GM10248 (cell line): Measurements from ENCODE around the gene NUDCD3.

ENCODE experiments used
- CTCF ChIA-PET: fragments of 300-600 bp; sonication (Branson Sonifier 250); formaldehyde crosslinking; extraction: SDS; loops from one replicate; lab custom pipeline; 2021; ENCODE audit warnings: antibody characterized with exemption; lab: Yijun Ruan, JAX
- POLR2A ChIA-PET: fragments of 350-650 bp; sonication (Branson Sonifier 250); formaldehyde crosslinking; extraction: SDS; loops from one replicate; lab custom pipeline; 2020; ENCODE audit warnings: antibody characterized with exemption; lab: Yijun Ruan, JAX
- DNase-seq: peaks from one replicate; pipeline ENCODE4 v3.0.0; 2012; ENCODE audit errors: extremely low spot score
- CTCF ChIP-seq: IDR thresholded peaks from 2 replicates; pipeline ENCODE4 v1.5.1; 2012; ENCODE audit warnings: mild to moderate bottlenecking, low read depth; ENCODE audit errors: extremely low read depth, missing control alignments, control extremely low read depth

NUDCD3 gene

DNA sequence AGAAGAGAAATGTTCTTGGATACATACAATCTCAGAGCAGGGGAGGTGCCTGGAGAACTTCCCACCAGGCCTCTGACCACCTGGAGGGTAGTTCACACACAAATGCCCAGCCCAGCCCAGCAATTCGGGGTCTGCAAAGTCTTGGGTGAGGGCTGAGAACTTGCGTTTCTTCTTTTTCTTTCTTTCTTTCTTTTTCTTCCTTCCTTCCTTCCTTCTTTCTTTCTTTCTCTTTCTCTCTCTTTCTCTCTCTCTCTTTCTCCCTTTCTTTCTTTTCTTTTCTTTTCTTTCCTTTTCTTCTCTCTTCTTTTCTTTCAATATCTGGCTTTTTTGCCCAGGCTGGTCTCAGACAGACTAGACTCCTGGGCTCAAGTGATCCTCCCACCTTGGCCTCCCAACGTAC, 28.3 kb upstream of the NUDCD3 start:
- peak; percentile 9 for DNase-seq
- ChIA-PET POLR2A (no interaction called here), CTCF (interaction anchor here (1.6 to 2.1 kb wide), 2 partner anchors 16 kb away, joined by 6 to 9 read pairs; no protein-coding TSS in a partner anchor)
- TF ChIP-seq CTCF, result no peak

DNA sequence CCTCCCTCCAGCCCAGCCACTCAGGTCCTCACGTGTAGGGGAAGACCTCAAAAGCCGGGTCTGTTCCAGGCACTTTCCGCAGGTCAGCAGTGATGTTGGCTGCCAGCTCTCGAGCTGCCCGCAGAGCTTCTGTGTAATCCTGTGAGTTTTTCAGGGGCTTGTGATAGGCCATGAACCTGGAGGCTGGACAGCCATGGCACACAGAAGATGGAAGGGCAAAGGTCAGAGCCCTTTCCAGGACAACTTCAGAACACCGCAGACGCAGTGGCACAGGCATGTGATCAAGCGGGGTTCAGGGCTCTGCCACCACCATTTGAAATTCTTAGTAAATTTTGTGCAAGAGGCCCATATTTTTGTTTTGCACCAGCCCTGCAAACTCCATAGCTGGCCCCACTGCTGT, 26.7 kb upstream of the NUDCD3 start:
- DNase-seq, result no peak
- TF ChIP-seq CTCF, result no peak
- CTCF ChIA-PET, result interaction anchor here (1.6 kb wide), 1 partner anchor 18 kb away, joined by 6 read pairs; no protein-coding TSS in a partner anchor
- POLR2A ChIA-PET, result interaction anchor here (0.6 kb wide), 1 partner anchor 1031 kb away, joined by 3 read pairs; no protein-coding TSS in a partner anchor

- POLR2A ChIA-PET, result no interaction called here
- no peak for TF ChIP-seq CTCF
- DNase-seq, result no peak
- CTCF ChIA-PET, result interaction anchor here (1.0 kb wide), 1 partner anchor 19 kb away, joined by 8 read pairs; no protein-coding TSS in a partner anchor
Observed at GRCh38 chr7:44515590-44516268, 25.3 kb upstream of the NUDCD3 start.

- no peak for DNase-seq
- POLR2A ChIA-PET, result no interaction called here
- CTCF ChIA-PET, result interaction anchor here (2.1 kb wide), 1 partner anchor 22 kb away, joined by 7 read pairs; no protein-coding TSS in a partner anchor
- no peak for TF ChIP-seq CTCF
Observed at GRCh38 chr7:44512736-44513135, 22.3 kb upstream of the NUDCD3 start.

DNA sequence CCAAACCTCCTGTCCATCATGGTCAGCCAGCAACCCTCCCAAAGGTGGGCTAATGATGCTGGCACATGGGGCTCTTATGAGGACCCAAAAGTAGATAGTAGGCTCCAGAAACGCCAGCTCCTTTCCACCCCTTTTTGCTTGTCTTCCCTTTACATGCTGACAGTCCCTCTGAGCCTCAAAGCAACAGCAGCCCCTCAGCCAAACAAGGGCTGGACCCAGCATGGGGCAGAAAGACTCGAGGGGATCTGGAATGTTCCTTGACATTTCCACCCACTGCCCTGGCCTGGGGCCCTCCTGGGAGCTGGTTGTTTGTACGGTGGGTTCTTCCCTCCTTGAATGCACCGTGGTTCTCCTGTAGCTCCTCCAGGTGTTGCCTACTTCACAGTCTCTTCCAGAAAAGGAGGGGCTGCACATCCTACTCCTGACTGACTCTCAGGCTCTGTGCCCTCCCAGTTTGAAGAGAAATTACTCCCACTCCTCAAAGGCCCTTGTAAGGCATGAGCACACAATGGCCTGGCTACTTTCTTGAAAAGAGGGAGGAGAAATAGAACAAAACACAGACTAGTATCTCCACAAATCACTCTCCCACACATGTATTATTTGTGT, 21.5 kb upstream of the NUDCD3 start:
- no peak for DNase-seq
- ChIA-PET POLR2A (no interaction called here), CTCF (interaction anchor here (1.6 to 2.1 kb wide), 2 partner anchors 23 to 53 kb away, joined by 3 to 7 read pairs; no protein-coding TSS in a partner anchor)
- TF ChIP-seq CTCF, result no peak

- ChIA-PET CTCF (interaction anchor here (1.6 to 2.1 kb wide), 2 partner anchors 24 to 54 kb away, joined by 3 to 7 read pairs; no protein-coding TSS in a partner anchor), POLR2A (no interaction called here)
- no peak for DNase-seq
- no peak for TF ChIP-seq CTCF
Observed at GRCh38 chr7:44511236-44511635, 20.8 kb upstream of the NUDCD3 start.
